ENCODE measurements around the gene SH3GLB2.

- no peak for TF ChIP-seq POLR2A (IDR thresholded peaks at IDR 0.05)
- no peak for TF ChIP-seq CTCF (IDR thresholded peaks at IDR 0.05)
Measured at GRCh38 chr9:129074106-129074505, 46.0 kb upstream of the SH3GLB2 start.
